ENCODE results near the gene EPS15. TPM values are rescaled to one million over a fixed set of nuclear protein-coding genes. Genes with fewer than 3 reads are reported as not detected.
A peak's percentile ranks its signal among the peaks of the same experiment; 100 is the strongest.

The EPS15 gene
- total and polyA plus RNA-seq, 11 donors = 19.9 to 80.6 (median 67.8) TPM

- no peak for TF ChIP-seq POLR2A (IDR thresholded peaks at IDR 0.05)
- no peak for TF ChIP-seq CTCF (IDR thresholded peaks at IDR 0.05)
- ATAC-seq = no peak
These were observed 32.8 kb upstream of the EPS15 start for GRCh38 chr1:51551848-51552296.

GRCh38 chr1:51551081-51551480, 32.0 kb upstream of the EPS15 start:
- 65 to 77% (median 71%) methylated on average over 2 of the region's 2 CpGs for WGBS, 4 donors
- Histone ChIP-seq H3K4me3 (no peak overlapping the region), H3K27me3 (no peaks in the 10 kb centered on the region), H3K36me3 (no peaks in the 10 kb centered on the region), H3K4me1 (peaks cover 0 to 19% (median 0%) of the 10 kb centered on the region in 12 donors), H3K9me3 (no peaks in the 10 kb centered on the region), H3K27ac (peak overlapping the region in 3 of 12 donors; percentile 13 to 88 (median 38))
- DNase-seq (no peak), ATAC-seq (peak in 2 of 4 donors; percentile 42 to 69)
- no peak for TF ChIP-seq POLR2A (IDR thresholded peaks at IDR 0.05)
- no peak for TF ChIP-seq CTCF (IDR thresholded peaks at IDR 0.05)
- intact Hi-C loops (cut with DNase I) = no loop called here

More at GRCh38 chr1:51551848-51552296, 32.8 kb upstream of the EPS15 start:
- Histone ChIP-seq H3K4me1 (peaks cover 0 to 19% (median 0%) of the 10 kb centered on the region in 12 donors), H3K27ac (peak overlapping the region in 1 of 12 donors; percentile 88), H3K27me3 (no peaks in the 10 kb centered on the region), H3K36me3 (no peaks in the 10 kb centered on the region), H3K9me3 (no peaks in the 10 kb centered on the region), H3K4me3 (no peak overlapping the region)
- 89 to 97% (median 93%) methylated on average over 5 of the region's 5 CpGs for WGBS, 4 donors
- intact Hi-C loops (cut with DNase I) = no loop called here
- no peak for DNase-seq

- Histone ChIP-seq H3K9me3 (no peaks in the 10 kb centered on the region), H3K27ac (peak overlapping the region in 3 of 12 donors; percentile 7 to 88 (median 35)), H3K4me1 (peaks cover 0 to 19% (median 0%) of the 10 kb centered on the region in 12 donors), H3K36me3 (no peaks in the 10 kb centered on the region), H3K27me3 (no peaks in the 10 kb centered on the region), H3K4me3 (no peak overlapping the region)
- TF ChIP-seq CTCF (IDR thresholded peaks at IDR 0.05) = no peak
- no peak for TF ChIP-seq POLR2A (IDR thresholded peaks at IDR 0.05)
- DNase-seq (no peak), ATAC-seq (no peak)
- intact Hi-C loops (cut with DNase I) = no loop called here
- WGBS, 4 donors = 87 to 93% (median 90%) methylated on average over 3 of the region's 3 CpGs
These were observed 30.8 kb upstream of the EPS15 start for GRCh38 chr1:51549901-51550300.

GRCh38 chr1:51549016-51549619, 30.1 kb upstream of the EPS15 start:
- Histone ChIP-seq H3K9me3 (no peaks in the 10 kb centered on the region), H3K4me3 (no peak overlapping the region), H3K36me3 (no peaks in the 10 kb centered on the region), H3K27ac (peak overlapping the region in 2 of 12 donors; percentile 35 to 88), H3K27me3 (no peaks in the 10 kb centered on the region), H3K4me1 (peaks cover 0 to 19% (median 0%) of the 10 kb centered on the region in 12 donors)
- WGBS, 4 donors = 72 to 81% (median 75%) methylated on average over 3 of the region's 3 CpGs
- no peak for DNase-seq
- peak in 3 of 4 donors; percentile 65 to 78 (median 66) for ATAC-seq
- intact Hi-C loops (cut with DNase I) = no loop called here
- TF ChIP-seq POLR2A (IDR thresholded peaks at IDR 0.05) (no peak), CTCF (IDR thresholded peaks at IDR 0.05) (no peak)
